ENCODE data around the gene ACOT2.
"Not testable (repeated sequence)": the region's sequence is repeated elsewhere in the genome, so short reads cannot be mapped to it uniquely, and the experiment has no call there.

- TF ChIP-seq CTCF, POLR2A (IDR thresholded peaks at IDR 0.05): not testable (repeated sequence)
Observed at GRCh38 chr14:73590673-73591004, 21.6 kb downstream of the ACOT2 start.

Data from adrenal gland (tissue), 5 donors.